Chondrocyte (in vitro differentiated cells): ENCODE results near the gene INPP5A. TPM values are rescaled to one million over a fixed set of nuclear protein-coding genes. Genes with fewer than 3 reads are reported as not detected.

Experiments used
- DNase-seq: peaks from one replicate; pipeline ENCODE4 v3.0.0; 2021; ENCODE audit warnings: mixed read lengths, low spot score
- H3K27ac Mint-ChIP-seq: one replicate; pipeline ENCODE4 v1.8.0; 2021; ENCODE audit warnings: mild to moderate bottlenecking, moderate library complexity, mixed read lengths; ENCODE audit not compliant: unreplicated experiment
- H3K27me3 Mint-ChIP-seq: 2 replicates; pipeline ENCODE4 v1.8.0; 2021; ENCODE audit warnings: low read depth, mixed read lengths
- H3K36me3 Mint-ChIP-seq: 2 replicates; pipeline ENCODE4 v1.8.0; 2021; ENCODE audit warnings: low read depth, mixed read lengths
- H3K4me1 Mint-ChIP-seq: 2 replicates; pipeline ENCODE4 v1.8.0; 2021; ENCODE audit warnings: low read depth, mild to moderate bottlenecking, mixed read lengths
- H3K4me3 Mint-ChIP-seq: one replicate; pipeline ENCODE4 v1.8.0; 2021; ENCODE audit warnings: mild to moderate bottlenecking, moderate library complexity, mixed read lengths; ENCODE audit not compliant: unreplicated experiment
- H3K9me3 Mint-ChIP-seq: 2 replicates; pipeline ENCODE4 v1.8.0; 2021; ENCODE audit warnings: low read depth, mixed read lengths
- total RNA-seq: library from RNA; stranded (reverse); gene quantifications from 3 replicates; pipeline ENCODE4 v1.2.1, GENCODE V29; 2021
- TF ChIP-seq, protein P1 (sequence below): fragments of 200-600 bp; sonication (generic); IDR thresholded peaks from 2 replicates; pipeline ENCODE4 v1.5.0; 2021; ENCODE audit warnings: antibody characterized with exemption, mild to moderate bottlenecking, moderate library complexity

INPP5A gene
- total RNA-seq, 1 donor from 2014 or later, result 40.6 TPM

DNA sequence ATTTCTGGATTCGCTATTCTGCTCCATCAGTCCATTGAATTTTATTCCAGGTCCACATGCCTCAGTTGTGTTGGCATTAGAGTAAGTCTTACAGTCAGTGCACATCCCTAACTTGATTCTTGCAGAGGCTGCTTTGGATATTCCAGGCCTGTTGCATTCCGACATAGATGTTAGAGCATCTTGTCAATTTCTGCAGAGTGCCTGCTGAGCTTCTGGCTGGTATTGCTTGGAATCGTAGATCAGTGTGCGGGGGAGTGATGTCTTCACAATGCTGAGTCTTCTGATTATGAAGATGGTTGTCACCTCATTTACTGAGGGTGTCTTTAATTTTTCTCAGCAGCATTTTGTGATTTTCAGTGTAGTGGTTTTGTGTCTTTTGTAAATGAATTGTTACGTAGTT lies 45.2 kb downstream of the INPP5A start:
- H3K27me3 Mint-ChIP-seq, result no peaks in the 10 kb centered on the region
- peaks cover 2% of the 10 kb centered on the region for H3K9me3 Mint-ChIP-seq
- TF ChIP-seq, protein P1, sequence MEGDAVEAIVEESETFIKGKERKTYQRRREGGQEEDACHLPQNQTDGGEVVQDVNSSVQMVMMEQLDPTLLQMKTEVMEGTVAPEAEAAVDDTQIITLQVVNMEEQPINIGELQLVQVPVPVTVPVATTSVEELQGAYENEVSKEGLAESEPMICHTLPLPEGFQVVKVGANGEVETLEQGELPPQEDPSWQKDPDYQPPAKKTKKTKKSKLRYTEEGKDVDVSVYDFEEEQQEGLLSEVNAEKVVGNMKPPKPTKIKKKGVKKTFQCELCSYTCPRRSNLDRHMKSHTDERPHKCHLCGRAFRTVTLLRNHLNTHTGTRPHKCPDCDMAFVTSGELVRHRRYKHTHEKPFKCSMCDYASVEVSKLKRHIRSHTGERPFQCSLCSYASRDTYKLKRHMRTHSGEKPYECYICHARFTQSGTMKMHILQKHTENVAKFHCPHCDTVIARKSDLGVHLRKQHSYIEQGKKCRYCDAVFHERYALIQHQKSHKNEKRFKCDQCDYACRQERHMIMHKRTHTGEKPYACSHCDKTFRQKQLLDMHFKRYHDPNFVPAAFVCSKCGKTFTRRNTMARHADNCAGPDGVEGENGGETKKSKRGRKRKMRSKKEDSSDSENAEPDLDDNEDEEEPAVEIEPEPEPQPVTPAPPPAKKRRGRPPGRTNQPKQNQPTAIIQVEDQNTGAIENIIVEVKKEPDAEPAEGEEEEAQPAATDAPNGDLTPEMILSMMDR, result no peak

GRCh38 chr10:132583456-132583855 lies 45.9 kb downstream of the INPP5A start:
- Mint-ChIP-seq H3K4me1 (peaks cover 44% of the 10 kb centered on the region), H3K4me3 (no peak overlapping the region), H3K27me3 (no peaks in the 10 kb centered on the region), H3K9me3 (peaks cover 2% of the 10 kb centered on the region), H3K27ac (peak overlapping the region; percentile 62), H3K36me3 (peaks cover 3% of the 10 kb centered on the region)
- DNase-seq, result no peak
- TF ChIP-seq, protein P1, result no peak

More for the DNA sequence above, 45.2 kb downstream of the INPP5A start:
- Mint-ChIP-seq H3K36me3 (peaks cover 3% of the 10 kb centered on the region), H3K27ac (no peak overlapping the region), H3K4me3 (no peak overlapping the region), H3K4me1 (peaks cover 38% of the 10 kb centered on the region)
- DNase-seq, result no peak

GRCh38 chr10:132584081-132584480 lies 46.5 kb downstream of the INPP5A start:
- H3K4me3 Mint-ChIP-seq, result no peak overlapping the region
- DNase-seq, result no peak
- H3K36me3 Mint-ChIP-seq, result peaks cover 3% of the 10 kb centered on the region
- no peak overlapping the region for H3K27ac Mint-ChIP-seq
- TF ChIP-seq, protein P1, result no peak
- peaks cover 51% of the 10 kb centered on the region for H3K4me1 Mint-ChIP-seq
- no peaks in the 10 kb centered on the region for H3K27me3 Mint-ChIP-seq
- peaks cover 2% of the 10 kb centered on the region for H3K9me3 Mint-ChIP-seq

- H3K27ac Mint-ChIP-seq, result peak overlapping the region; percentile 49
- peaks cover 3% of the 10 kb centered on the region for H3K36me3 Mint-ChIP-seq
- H3K9me3 Mint-ChIP-seq, result peaks cover 2% of the 10 kb centered on the region
- H3K27me3 Mint-ChIP-seq, result no peaks in the 10 kb centered on the region
- H3K4me3 Mint-ChIP-seq, result no peak overlapping the region
- DNase-seq, result peak; percentile 89
- TF ChIP-seq, protein P1, result no peak
- peaks cover 61% of the 10 kb centered on the region for H3K4me1 Mint-ChIP-seq
Measured at GRCh38 chr10:132585732-132586722, 48.4 kb downstream of the INPP5A start.

GRCh38 chr10:132586739-132587138 lies 49.2 kb downstream of the INPP5A start:
- Mint-ChIP-seq H3K4me1 (peaks cover 67% of the 10 kb centered on the region), H3K27ac (peak overlapping the region; percentile 49)
- TF ChIP-seq, protein P1, result no peak

More at GRCh38 chr10:132586739-132587138, 49.2 kb downstream of the INPP5A start:
- no peak overlapping the region for H3K4me3 Mint-ChIP-seq
- peak; percentile 61 for DNase-seq
- no peaks in the 10 kb centered on the region for H3K9me3 Mint-ChIP-seq
- H3K27me3 Mint-ChIP-seq, result no peaks in the 10 kb centered on the region
- H3K36me3 Mint-ChIP-seq, result no peaks in the 10 kb centered on the region
